Activated CD4-positive, CD25-positive, alpha-beta regulatory T cell treated with anti-CD3 and anti-CD28 coated beads, Interleukin-2, amount 50 U/mL, for 16 hours (primary cell): ENCODE results near the gene KLK8.
"Not testable (repeated sequence)": the region's sequence is repeated elsewhere in the genome, so short reads cannot be mapped to it uniquely, and the experiment has no call there.

ENCODE experiments used
- DNase-seq: peaks from one replicate; pipeline ENCODE4 v3.0.0-alpha.2; 2020; ENCODE audit warnings: low read depth, low spot score

Gene KLK8

DNA sequence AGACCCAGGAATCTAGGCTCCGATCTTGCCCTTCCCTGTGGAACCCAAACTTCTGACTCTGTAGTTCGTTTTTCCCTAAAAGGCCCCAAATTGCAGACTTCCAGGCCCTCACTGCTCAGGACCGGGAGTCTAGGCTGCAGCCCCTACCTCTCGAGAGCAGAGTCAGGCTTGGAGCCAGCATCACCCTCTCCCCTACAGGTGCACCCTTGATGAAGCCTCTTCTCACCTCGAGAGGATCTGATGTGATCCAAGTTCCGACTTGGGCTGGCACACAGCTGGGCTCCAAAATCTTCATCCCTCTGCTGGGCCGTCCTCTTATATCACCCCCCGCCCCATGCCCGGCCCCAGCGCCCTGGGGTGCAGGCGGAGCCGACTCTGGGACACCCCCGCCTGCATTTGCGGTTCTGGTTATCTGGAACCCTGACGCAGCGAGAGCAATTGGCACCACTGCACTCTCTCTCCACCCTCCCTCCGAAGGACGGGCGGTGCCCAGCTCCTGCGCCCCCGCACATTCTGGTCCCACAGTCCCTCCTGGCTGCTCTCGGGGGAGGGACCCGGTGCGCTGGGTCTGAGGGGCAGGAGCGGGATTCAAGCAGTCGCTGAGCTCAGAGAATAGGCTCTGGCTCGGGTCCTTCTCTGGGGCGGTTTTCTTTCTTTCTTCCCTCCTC is 17.6 kb downstream of the KLK8 start, which contains the start of gene KLK7:
Gene KLK7 (minus strand): TSS at position 293 of the 668 bp plus-strand sequence. CDS start 1,518 bp downstream, outside the sequence.
- no peak for DNase-seq

DNA sequence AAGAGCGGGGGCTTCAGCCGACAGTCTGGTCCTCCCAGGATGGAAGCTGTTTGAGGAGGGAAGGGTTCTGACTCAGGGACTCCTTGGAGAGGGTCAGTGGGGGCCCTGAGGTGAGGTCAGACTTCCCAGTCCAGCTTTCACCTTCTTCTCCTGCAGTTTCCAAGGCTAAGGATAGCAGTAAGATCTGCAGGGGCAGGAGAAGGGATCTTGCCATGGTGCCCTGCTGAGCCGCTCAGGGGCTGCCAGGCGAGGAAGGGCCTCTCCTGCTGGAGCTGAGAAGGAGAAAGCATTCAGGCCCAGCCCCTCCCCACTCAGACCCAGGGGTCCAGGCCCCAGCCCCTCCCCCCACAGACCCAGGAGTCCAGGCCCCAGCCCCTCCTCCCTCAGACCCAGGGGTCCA is 19.2 kb downstream of the KLK8 start:
- DNase-seq: no peak

- no peak for DNase-seq
Measured at GRCh38 chr19:50981587-50982146, 19.7 kb downstream of the KLK8 start.

GRCh38 chr19:50980208-50980607 is 21.2 kb downstream of the KLK8 start:
- DNase-seq: no peak

DNA sequence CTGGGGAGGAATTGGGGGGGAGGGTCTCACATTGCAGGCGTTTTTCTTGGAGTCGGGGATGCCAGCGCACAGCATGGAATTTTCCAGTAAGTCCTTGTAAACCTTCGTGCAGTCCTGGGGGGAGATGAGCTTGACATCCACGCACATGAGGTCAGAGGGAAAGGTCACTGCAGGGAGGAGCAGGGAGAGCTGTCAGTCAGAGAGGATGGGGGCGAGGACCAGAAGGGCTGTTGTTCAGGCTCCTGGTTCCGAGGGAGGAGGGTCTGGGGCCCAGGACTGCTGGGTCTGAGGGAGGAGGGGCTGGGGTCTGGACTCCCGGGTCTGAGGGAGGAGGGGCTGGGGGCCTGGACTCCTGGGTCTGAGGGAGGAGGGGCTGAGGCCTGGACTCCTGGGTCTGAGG is 21.6 kb downstream of the KLK8 start:
- DNase-seq: no peak

GRCh38 chr19:50978772-50979390 is 22.5 kb downstream of the KLK8 start:
- DNase-seq: no peak

DNA sequence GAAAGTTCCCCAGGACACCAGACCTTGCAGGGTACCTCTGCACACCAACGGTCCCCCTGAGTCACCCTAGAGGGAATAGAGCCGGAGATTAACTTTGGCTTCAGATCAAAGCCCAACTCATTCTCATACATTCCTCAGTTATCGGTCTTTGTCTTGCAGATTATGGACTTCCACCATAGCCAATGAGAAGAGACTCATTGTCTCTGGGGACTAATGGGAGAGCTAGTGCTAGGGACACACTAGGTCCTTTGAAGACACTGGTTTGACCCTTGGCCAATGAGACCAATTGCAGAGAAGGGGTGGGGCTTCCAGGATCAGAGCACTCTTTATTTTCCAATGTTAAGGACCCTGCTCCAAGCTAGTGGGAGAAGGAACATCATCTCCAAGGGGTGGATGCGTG is 23.8 kb downstream of the KLK8 start:
- no peak for DNase-seq

DNA sequence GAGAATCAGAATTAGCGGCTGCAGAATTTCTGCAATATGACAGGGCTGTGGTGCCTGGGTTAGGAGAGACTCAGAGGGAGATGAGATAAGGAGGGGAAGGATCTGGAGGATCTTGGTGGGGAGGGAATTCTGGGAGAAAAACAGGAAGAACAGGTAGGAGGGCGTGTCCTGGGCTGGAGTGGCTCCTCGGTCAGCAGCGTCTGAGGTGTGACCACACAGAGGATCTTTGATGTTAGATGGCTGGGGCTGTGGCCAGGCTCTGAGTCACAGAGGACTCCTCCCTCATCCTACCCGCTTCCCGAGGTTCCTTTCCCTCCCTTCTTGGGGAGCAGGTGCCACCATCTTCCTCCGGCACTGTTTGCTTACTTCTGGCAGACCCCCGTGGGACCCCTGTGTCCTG is 25.6 kb downstream of the KLK8 start:
- no peak for DNase-seq

DNA sequence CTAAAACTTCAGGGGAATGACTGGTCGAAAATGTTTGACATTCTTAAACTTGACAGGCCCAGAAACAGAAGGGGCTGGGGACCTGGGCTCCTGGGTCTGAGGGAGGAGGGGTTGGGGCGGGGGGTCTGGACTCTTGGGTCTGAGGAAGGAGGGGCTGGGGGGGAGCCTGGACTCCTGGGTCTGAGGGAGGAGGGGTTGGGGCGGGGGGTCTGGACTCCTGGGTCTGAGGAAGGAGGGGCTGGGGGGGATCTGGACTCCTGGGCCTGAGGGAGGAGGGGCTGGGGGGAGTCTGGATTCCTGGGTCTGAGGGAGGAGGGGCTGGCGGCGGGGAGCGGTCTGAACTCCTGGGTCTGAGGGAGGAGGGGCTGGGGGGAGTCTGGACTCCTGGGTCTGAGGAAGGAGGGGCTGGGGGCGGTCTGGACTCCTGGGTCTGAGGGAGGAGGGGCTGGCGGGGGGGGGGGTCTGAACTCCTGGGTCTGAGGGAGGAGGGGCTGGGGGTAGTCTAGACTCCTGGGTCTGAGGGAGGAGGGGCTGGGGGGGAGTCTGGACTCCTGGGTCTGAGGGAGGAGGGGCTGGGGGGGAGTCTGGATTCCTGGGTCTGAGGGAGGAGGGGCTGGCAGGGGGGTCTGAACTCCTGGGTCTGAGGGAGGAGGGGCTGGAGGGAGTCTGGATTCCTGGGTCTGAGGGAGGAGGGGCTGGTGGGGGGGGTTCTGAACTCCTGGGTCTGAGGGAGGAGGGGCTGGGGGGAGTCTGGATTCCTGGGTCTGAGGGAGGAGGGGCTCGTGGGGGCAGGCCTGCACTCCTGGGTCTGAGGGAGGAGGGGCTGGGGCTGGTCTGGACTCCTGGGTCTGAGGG is 26.5 kb downstream of the KLK8 start:
- no peak for DNase-seq

DNA sequence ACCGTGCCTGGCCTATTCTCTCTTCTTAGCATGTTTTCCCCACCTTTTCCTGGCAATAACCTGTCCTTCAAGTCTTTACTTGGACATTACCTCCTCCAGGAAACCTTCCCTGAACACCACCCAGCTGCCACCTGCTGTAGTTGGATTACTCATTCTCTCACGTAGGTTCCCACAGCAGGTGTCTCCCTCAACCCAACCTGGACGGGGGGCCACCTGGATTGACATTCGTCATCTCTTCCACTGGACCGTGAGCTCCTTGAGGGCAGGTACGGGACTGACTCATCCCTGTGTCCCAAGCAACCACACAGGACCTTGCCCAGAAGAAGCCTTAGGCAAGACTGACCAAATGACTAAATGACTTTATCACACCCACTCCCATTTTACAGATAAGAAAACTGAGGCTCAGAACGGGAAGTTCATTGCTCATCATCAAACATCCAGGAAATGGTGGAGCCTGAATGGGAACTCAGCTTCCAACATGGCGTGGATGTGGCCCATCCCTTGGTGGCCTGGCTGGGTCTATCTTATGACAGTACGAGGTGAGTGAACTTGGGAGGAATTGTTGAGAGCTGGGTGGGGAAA is 28.5 kb downstream of the KLK8 start:
- no peak for DNase-seq

DNA sequence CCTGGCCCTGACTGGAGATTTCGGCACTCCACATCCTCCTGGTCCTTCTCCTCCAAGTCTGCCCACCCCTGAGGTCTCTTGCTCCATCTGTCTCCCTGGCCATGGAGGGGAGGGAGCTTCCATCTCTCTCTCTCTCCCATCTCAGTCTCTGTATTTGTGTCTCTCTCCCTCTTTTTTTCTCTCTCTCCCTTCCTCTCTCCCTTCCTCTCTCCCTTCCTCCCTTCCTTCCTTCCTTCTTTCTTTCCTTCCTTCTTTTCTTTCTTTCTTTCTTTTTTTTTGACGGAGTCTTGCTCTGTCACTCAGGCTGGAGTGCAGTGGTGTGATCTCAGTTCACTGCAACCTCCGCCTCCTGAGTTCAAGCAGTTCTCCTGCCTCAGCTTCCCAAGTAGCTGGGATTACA is 31.6 kb downstream of the KLK8 start:
- not testable (repeated sequence) for DNase-seq

DNA sequence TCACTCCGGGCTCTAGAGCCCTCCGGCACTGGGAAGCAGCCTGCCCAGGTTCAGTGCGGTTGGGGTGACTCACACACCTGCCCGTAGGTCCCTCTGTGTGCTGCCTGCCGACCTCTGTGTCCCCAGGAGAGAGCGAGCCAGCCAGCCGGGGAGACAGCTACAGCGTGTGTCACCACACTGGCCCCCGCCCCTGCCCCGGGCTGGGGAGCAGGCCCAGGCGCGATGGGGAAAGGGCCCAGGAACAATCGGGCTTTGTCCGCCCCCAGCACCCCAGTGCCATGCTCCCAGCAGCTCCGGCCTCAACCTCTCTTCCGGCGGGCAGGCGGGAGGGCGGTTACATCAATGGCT is 32.0 kb downstream of the KLK8 start, which contains the start of gene KLK6:
Gene KLK6 (minus strand): TSS at position 179 of the 348 bp plus-strand sequence. CDS start 1,487 bp downstream, outside the sequence.
- DNase-seq: no peak

- DNase-seq: no peak
Measured at GRCh38 chr19:50968716-50969412, 32.5 kb downstream of the KLK8 start.

GRCh38 chr19:50967929-50968715 is 33.3 kb downstream of the KLK8 start:
- DNase-seq: no peak

GRCh38 chr19:50964266-50964665 is 37.1 kb downstream of the KLK8 start:
- DNase-seq: no peak

DNA sequence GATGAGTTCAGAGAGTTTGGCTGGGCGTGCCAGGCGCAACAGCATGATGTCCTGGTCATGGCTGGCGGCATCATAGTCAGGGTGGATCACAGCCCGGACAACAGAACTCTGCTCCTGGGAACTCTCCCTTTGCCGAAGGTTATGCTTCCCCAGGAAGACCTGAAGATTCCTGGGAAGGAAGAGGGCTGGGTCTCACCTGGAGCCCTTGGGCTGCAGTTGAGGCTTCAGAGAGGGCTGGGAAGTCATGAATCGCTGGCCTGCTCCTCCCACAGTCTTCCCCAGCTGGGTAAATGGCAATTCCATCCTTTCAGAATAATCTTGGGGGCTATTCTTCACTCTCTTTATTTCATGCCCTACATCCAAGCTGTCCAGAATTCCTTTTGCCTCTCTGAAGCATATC is 38.0 kb downstream of the KLK8 start:
- no peak for DNase-seq

DNA sequence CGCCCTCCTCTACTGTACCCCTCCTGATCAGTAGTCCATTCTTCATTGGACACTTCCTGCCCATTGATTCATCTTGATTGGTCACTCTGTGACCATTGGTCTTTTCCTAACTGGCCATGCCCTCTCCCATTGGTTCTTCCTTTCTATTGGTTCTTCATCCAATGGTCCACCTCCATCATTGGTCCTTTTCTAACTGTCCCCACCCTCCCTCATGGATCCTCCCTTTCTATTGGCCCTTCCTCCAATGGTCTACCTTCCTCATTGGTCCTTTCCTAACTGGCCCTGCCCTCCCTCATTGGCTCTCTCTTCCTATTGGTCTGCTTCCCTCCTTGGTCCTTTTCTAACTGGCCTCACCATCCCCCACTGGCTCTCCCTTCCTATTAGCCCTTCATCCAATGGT is 39.2 kb downstream of the KLK8 start:
- DNase-seq: no peak

DNA sequence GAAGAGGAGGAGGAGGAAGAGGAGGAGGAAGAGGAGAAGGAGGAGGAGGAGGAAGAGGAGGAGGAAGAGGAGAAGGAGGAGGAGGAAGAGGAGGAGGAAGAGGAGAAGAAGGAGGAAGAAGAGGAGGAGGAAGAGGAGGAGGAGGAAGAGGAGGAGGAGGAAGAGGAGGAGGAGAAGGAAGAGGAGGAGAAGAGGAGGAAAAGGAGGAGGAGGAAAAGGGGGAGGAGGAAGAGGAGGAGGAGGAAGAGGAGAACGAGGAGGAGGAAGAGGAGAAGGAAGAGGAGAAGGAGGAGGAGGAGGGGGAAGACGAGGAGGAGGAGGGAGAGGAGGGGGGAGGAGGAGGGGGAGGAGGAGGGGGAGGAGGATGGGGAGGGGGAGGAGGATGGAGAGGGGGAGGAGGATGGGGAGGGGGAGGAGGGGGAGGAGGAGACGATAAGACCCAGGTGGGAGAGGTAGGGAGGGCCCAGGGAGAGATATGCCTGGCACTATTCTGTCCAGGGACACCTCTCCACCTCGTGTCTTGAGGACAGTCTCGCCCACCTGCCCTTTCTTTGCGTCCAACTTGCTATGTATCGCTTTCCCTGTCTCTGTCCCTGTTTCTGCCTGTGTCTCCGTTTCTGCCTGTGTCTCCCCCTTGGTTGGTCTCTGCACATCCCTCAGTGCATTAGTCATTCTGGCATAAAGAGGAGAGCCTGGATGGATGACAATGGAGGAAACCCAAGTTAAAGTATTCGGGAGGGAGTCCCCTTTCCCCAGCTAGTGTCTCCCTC is 41.5 kb downstream of the KLK8 start:
- no peak for DNase-seq

- no peak for DNase-seq
Measured at GRCh38 chr19:50957587-50957986, 43.8 kb downstream of the KLK8 start.

DNA sequence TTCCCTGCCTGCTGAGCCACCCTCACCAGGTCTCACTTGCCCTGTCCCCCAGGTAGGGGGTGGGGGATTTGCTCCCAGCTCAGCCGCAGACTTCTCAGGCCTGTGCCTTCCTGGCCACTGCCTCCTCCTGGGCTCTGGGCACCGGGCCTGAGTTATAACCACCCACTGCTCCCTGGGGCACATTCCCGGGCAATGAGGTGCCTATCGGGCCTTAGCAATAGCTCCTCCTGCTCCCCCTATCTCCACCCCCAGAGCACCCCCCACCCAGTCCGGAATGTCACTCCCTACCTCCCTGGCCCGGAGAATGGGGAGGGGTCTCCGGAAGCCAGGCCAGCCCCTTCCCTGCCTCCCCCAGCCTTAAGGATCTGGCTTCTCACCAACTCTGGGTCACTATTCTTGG is 48.5 kb downstream of the KLK8 start, which contains the start of gene KLK5:
Gene KLK5 (minus strand): TSS at position 129 of the 400 bp plus-strand sequence. CDS start 381 bp downstream, outside the sequence.
- DNase-seq: no peak
